ENCODE measurements around the gene LRRC36. TPM values are rescaled to one million over a fixed set of nuclear protein-coding genes. Genes with fewer than 3 reads are reported as not detected.
"Not testable (repeated sequence)": the region's sequence is repeated elsewhere in the genome, so short reads cannot be mapped to it uniquely, and the experiment has no call there.

Gene LRRC36
- total RNA-seq, 1 experiment from 2014 or later: not detected

DNA sequence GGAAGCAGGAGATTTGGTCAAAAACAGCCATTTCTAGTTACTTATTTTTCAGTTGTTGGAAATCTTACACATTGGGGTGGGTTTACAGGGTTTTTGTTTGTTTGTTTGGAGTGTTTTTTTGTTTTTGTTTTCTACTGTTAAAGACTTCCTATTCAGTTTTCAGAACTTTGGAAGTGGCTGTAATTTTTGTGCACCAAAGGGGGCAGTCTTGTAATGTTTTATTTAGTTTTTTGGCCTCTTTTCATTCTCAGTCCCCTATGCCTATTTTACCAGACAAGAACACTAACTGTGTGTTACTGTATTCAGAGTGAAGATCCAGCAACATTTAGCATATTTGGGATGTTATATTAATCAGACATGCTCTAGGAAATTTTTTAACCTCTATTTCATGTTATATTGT is 46.0 kb downstream of the LRRC36 start:
- Histone ChIP-seq H3K9me2 (ENCODE audit: insufficient read depth) (no peaks in the 10 kb centered on the region), H4K20me1 (ENCODE audit: insufficient read depth) (no peaks in the 10 kb centered on the region), H3K27ac (ENCODE audit: low read depth, low read length) (no peak overlapping the region), H3K4me3 (replicated peaks in 1 of 2; ENCODE audit: low read depth in 1 of 2, low read length in 2 of 2) (no peak overlapping the region), H3K4me2 (ENCODE audit: low read length) (no peak overlapping the region), H3K9me3 (ENCODE audit: control insufficient read depth in 1 of 2, insufficient read depth in 1 of 2, low read depth in 1 of 2, low read length in 2 of 2) (no peaks in the 10 kb centered on the region), H2AFZ (ENCODE audit: low read depth, low read length, poor library complexity, severe bottlenecking) (peak overlapping the region; percentile 95), H3K36me3 (ENCODE audit: control insufficient read depth in 1 of 2, insufficient read depth in 2 of 2, low read length in 2 of 2) (no peaks in the 10 kb centered on the region), H3K9ac (ENCODE audit: low read length) (no peak overlapping the region), H3K27me3 (ENCODE audit: insufficient read depth, low read length) (no peaks in the 10 kb centered on the region), H3K4me1 (ENCODE audit: control insufficient read depth in 1 of 2, insufficient read depth in 2 of 2, low read length in 2 of 2) (no peaks in the 10 kb centered on the region), H3K79me2 (ENCODE audit: insufficient read depth, low read length) (no peaks in the 10 kb centered on the region)
- RAD21 ChIA-PET (ENCODE audit: low non-redundant PET in 1 of 2, low total read pairs in 2 of 2, uncharacterized antibody in 2 of 2, unreplicated experiment in 2 of 2): no interaction called here
- TF ChIP-seq, protein P1, sequence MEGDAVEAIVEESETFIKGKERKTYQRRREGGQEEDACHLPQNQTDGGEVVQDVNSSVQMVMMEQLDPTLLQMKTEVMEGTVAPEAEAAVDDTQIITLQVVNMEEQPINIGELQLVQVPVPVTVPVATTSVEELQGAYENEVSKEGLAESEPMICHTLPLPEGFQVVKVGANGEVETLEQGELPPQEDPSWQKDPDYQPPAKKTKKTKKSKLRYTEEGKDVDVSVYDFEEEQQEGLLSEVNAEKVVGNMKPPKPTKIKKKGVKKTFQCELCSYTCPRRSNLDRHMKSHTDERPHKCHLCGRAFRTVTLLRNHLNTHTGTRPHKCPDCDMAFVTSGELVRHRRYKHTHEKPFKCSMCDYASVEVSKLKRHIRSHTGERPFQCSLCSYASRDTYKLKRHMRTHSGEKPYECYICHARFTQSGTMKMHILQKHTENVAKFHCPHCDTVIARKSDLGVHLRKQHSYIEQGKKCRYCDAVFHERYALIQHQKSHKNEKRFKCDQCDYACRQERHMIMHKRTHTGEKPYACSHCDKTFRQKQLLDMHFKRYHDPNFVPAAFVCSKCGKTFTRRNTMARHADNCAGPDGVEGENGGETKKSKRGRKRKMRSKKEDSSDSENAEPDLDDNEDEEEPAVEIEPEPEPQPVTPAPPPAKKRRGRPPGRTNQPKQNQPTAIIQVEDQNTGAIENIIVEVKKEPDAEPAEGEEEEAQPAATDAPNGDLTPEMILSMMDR (IDR thresholded peaks at IDR 0.05 in 2 of 3, conservative IDR thresholded peaks at IDR 0.05 in 1 of 3; ENCODE audit: borderline replicate concordance in 1 of 3, insufficient read depth in 1 of 3, low read depth in 2 of 3, low read length in 2 of 3): peak; percentile 38 to 83 (median 64); a peak in 5 of 6 replicates
- TF ChIP-seq RAD21 (IDR thresholded peaks at IDR 0.05; ENCODE audit: low read depth): peak; percentile 75
- TF ChIP-seq ZFX (IDR thresholded peaks at IDR 0.05): no peak
- peak; percentile 69 for ATAC-seq
- peak; percentile 12 for DNase-seq (ENCODE audit: low read depth, low spot score)
- CTCF ChIA-PET: interaction anchor here (1.6 kb wide), 1 partner anchor 75 kb away, joined by 3 read pairs; no protein-coding TSS in a partner anchor
- intact Hi-C loops (cut with micrococcal nuclease): loop anchor here (1.0 kb wide), 2 partner anchors 75 to 93 kb away; no protein-coding TSS in a partner anchor
- POLR2A ChIA-PET: no interaction called here
- BruUV-seq (replicated peaks): no TSS peak

DNA sequence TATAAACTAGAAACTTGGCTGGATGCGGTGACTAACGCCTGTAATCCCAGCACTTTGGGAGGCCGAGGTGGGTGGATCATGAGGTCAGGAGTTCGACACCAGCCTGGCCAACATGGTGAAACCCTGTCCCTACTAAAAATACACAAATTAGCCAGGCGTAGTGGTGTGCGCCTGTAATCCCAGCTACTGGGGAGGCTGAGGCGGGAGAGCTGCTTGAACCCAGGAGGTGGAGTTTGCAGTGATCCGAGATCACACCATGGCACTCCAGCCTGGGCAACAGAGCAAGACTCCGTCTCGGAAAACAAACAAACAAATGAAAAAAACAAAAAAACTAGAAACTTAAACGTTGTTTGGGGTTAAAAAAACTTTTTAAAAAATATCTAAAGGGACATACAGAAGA is 49.4 kb downstream of the LRRC36 start:
- not testable (repeated sequence) for H3K9ac ChIP-seq (ENCODE audit: low read length)

More for the DNA sequence above, 49.4 kb downstream of the LRRC36 start:
- H3K9me3 ChIP-seq (ENCODE audit: control insufficient read depth in 1 of 2, insufficient read depth in 1 of 2, low read depth in 1 of 2, low read length in 2 of 2); H3K36me3 ChIP-seq (ENCODE audit: control insufficient read depth in 1 of 2, insufficient read depth in 2 of 2, low read length in 2 of 2); H3K27me3 ChIP-seq (ENCODE audit: insufficient read depth, low read length); H4K20me1 ChIP-seq (ENCODE audit: insufficient read depth); RAD21 ChIA-PET (ENCODE audit: low non-redundant PET in 1 of 2, low total read pairs in 2 of 2, uncharacterized antibody in 2 of 2, unreplicated experiment in 2 of 2); H3K4me2 ChIP-seq (ENCODE audit: low read length); CTCF ChIA-PET; H2AFZ ChIP-seq (ENCODE audit: low read depth, low read length, poor library complexity, severe bottlenecking); H3K9me2 ChIP-seq (ENCODE audit: insufficient read depth); H3K27ac ChIP-seq (ENCODE audit: low read depth, low read length); H3K79me2 ChIP-seq (ENCODE audit: insufficient read depth, low read length); DNase-seq (ENCODE audit: low read depth, low spot score); BruUV-seq (replicated peaks); ATAC-seq; POLR2A ChIA-PET; intact Hi-C loops (cut with micrococcal nuclease); H3K4me1 ChIP-seq (ENCODE audit: control insufficient read depth in 1 of 2, insufficient read depth in 2 of 2, low read length in 2 of 2); H3K4me3 ChIP-seq (replicated peaks in 1 of 2; ENCODE audit: low read depth in 1 of 2, low read length in 2 of 2): not testable (repeated sequence)
